Upper lobe of right lung (tissue), 1 donor: ENCODE measurements around the gene CDCP1. TPM values are rescaled to one million over a fixed set of nuclear protein-coding genes. Genes with fewer than 3 reads are reported as not detected.
A peak's percentile ranks its signal among the peaks of the same experiment; 100 is the strongest.

ENCODE experiments used
- ATAC-seq: fragments of 200-7000 bp; cut with Tn5 transposase; one replicate; pipeline ENCODE4 v1.9.1; 2020; ENCODE audit warnings: mild to moderate bottlenecking, moderate library complexity
- DNase-seq: peaks from one replicate; pipeline ENCODE4 v3.0.0-alpha.2; 2020
- H3K27ac ChIP-seq: fragments of 200-600 bp; one replicate; pipeline ENCODE4 v1.8.0; 2022
- H3K27me3 ChIP-seq: fragments of 200-600 bp; one replicate; pipeline ENCODE4 v1.8.0; 2022; ENCODE audit warnings: mild to moderate bottlenecking
- H3K36me3 ChIP-seq: fragments of 200-600 bp; one replicate; pipeline ENCODE4 v1.8.0; 2022
- H3K4me1 ChIP-seq: fragments of 200-600 bp; one replicate; pipeline ENCODE4 v1.8.0; 2022
- H3K4me3 ChIP-seq: fragments of 200-600 bp; one replicate; pipeline ENCODE4 v1.8.0; 2022; ENCODE audit warnings: mild to moderate bottlenecking
- H3K9me3 ChIP-seq: fragments of 200-600 bp; one replicate; pipeline ENCODE4 v1.8.0; 2022
- intact Hi-C: fragments of 100-400 bp; cut with DNase I; formaldehyde crosslinking; loops from one replicate; pipeline ENCODE4 v1.11.0; 2022
- total RNA-seq: library from RNA; stranded (reverse); fragmentation: NEBNext Ultra II Directional; extraction: Animal tissue kit (Norgen Biotek cat#: 25700); gene quantifications from one replicate; pipeline ENCODE4 v1.2.1, GENCODE V29; 2021
- TF ChIP-seq, protein P1 (sequence below): fragments of 200-600 bp; IDR thresholded peaks from one replicate; pipeline ENCODE4 v1.8.0; 2022; ENCODE audit warnings: antibody characterized with exemption
- donor health status: DM: no; HTN: yes; CAD: no; lungs with severe emphysema.

CDCP1 gene
- total RNA-seq, 1 donor from 2014 or later: 19.1 TPM

DNA sequence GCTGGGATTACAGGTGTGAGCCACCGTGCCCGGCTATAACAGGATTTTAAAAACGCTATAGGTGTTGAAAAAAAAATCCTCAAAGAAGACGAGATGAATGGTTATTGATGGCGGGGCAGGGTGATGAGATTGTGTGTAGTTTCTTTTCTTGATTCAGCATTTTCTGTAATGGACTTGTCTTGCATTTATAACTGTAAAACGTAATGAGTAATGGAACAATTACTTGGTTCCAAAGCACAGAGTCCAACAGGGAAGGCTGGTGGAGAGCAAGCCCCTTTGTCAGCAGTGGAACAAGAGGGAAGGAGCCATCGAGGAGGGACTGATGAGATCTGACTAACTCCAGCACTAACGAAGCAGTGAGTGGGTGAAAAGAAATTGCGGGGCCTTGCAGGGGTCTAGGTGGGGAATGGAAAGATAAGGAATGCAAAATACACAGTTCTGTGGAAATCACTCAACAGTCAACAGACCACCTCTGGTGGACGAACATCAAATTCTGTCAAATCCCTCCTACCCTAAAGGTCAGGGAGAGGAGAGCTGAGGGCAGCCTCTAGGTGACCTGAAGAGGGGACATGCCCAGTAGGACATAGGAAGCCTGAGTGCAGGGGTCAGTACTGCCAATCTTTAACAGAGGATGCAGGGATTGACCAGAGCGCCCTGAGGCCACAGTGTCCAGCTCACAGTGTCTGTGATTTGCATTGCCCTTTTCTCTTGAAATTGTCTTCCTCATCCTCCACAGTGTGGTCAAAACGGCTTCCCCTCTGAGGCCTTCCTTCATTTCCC is 23.1 kb upstream of the CDCP1 start:
- Histone ChIP-seq H3K27ac (no peak overlapping the region), H3K36me3 (no peaks in the 10 kb centered on the region), H3K9me3 (no peaks in the 10 kb centered on the region), H3K4me3 (no peak overlapping the region), H3K4me1 (peaks cover 9% of the 10 kb centered on the region), H3K27me3 (no peaks in the 10 kb centered on the region)
- TF ChIP-seq, protein P1, sequence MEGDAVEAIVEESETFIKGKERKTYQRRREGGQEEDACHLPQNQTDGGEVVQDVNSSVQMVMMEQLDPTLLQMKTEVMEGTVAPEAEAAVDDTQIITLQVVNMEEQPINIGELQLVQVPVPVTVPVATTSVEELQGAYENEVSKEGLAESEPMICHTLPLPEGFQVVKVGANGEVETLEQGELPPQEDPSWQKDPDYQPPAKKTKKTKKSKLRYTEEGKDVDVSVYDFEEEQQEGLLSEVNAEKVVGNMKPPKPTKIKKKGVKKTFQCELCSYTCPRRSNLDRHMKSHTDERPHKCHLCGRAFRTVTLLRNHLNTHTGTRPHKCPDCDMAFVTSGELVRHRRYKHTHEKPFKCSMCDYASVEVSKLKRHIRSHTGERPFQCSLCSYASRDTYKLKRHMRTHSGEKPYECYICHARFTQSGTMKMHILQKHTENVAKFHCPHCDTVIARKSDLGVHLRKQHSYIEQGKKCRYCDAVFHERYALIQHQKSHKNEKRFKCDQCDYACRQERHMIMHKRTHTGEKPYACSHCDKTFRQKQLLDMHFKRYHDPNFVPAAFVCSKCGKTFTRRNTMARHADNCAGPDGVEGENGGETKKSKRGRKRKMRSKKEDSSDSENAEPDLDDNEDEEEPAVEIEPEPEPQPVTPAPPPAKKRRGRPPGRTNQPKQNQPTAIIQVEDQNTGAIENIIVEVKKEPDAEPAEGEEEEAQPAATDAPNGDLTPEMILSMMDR: no peak
- intact Hi-C loops: no loop called here
- ATAC-seq (no peak), DNase-seq (no peak)

DNA sequence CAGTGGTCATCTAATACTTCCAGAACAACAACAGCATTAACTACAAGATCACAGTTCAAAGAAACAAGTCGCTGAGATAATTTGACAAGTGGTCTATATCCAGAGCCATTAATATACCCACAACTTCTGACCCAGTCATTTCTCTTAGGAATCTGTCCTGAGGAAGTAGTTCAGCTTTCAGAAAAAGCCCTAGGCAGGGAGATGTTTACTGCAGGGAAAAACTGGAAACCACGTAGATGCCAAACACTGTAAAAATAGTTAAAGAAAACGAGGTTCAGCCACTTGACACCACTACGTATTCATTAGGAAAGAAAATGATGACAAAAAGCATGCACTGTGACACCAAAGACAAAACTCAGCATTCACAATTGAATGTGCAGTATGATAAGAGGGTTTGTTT is 22.3 kb upstream of the CDCP1 start:
- intact Hi-C loops: no loop called here
- DNase-seq: no peak
- Histone ChIP-seq H3K9me3 (no peaks in the 10 kb centered on the region), H3K4me1 (peaks cover 9% of the 10 kb centered on the region), H3K4me3 (no peak overlapping the region), H3K27me3 (no peaks in the 10 kb centered on the region), H3K36me3 (no peaks in the 10 kb centered on the region), H3K27ac (no peak overlapping the region)
- no peak for ATAC-seq
- TF ChIP-seq, protein P1: no peak

DNA sequence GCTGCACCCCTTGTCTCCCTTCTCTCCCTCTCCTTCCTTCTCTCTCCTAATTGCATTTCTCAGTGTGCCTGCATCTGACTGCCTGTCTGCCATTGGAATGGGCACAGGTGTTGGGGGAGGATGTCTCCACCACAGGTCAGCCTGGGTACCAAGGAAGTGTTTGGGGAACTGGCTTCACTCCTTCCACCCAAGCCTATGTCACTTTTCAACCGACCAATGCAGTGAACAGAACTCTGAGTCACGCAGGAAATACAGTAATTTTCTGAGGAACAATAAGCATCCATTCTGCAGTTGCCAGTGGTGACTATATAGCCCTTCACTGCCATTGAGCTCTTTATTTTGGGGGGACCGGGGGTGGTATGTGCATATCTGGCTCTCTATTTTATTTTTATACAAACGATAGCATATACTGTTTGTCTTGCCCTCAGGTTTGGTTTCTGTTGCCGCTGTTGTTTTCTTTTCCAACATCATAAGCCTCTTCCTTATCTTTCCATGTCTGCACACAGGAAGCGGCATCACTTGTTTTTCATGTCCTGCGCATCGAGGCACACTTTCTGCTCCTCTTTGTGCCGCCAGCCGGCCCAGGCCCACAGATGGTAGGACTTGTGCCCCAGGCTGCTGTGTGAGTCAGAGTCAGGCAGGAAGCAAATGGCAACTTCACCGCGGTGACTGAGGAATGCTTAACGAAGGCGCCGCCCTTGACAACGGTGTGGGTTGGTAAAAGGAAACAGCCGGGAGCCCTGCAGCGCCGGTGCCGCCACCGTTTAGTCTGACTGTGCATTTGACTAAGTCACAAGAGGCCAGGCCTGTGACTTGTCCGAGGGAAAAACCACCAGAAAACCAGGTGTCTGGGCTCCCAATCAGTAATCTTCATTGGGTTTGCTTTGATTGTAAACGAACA is 21.1 kb upstream of the CDCP1 start:
- TF ChIP-seq, protein P1: no peak
- DNase-seq: peak; percentile 92
- Histone ChIP-seq H3K4me3 (no peak overlapping the region), H3K36me3 (no peaks in the 10 kb centered on the region), H3K4me1 (peaks cover 9% of the 10 kb centered on the region), H3K27me3 (no peaks in the 10 kb centered on the region), H3K9me3 (no peaks in the 10 kb centered on the region), H3K27ac (peak overlapping the region; percentile 51)
- peak; percentile 97 for ATAC-seq
- intact Hi-C loops: no loop called here

DNA sequence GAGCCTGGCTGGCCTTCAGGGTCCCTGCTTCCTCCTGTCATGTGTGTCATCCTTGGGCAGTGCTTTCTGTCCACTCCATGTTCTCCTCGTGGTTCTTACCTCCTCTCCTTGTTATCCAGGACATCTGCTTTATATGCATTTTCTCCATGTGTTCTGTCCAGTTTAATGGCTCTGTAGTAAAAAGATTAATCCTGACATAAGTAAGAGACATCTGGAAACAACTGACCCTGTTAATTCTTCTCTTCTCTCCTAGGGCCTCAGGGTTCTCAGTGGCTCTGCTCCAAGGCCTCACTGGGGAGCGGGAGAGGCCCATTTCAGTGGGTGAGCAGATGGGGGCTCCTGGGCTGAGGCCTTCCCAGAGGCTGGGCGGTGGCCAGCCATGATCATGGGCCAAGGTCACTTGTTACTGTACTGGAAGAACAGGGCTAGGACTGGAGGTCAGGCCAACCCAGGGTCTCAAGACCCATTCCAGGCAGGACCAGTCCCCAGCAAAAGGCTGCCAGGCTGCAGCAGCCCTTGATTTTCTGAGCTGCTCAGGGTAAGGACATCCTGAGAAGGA is 20.2 kb upstream of the CDCP1 start:
- Histone ChIP-seq H3K4me1 (peaks cover 9% of the 10 kb centered on the region), H3K36me3 (no peaks in the 10 kb centered on the region), H3K4me3 (no peak overlapping the region), H3K27ac (peak overlapping the region; percentile 51), H3K9me3 (no peaks in the 10 kb centered on the region), H3K27me3 (no peaks in the 10 kb centered on the region)
- no peak for ATAC-seq
- intact Hi-C loops: no loop called here
- TF ChIP-seq, protein P1: no peak
- no peak for DNase-seq

DNA sequence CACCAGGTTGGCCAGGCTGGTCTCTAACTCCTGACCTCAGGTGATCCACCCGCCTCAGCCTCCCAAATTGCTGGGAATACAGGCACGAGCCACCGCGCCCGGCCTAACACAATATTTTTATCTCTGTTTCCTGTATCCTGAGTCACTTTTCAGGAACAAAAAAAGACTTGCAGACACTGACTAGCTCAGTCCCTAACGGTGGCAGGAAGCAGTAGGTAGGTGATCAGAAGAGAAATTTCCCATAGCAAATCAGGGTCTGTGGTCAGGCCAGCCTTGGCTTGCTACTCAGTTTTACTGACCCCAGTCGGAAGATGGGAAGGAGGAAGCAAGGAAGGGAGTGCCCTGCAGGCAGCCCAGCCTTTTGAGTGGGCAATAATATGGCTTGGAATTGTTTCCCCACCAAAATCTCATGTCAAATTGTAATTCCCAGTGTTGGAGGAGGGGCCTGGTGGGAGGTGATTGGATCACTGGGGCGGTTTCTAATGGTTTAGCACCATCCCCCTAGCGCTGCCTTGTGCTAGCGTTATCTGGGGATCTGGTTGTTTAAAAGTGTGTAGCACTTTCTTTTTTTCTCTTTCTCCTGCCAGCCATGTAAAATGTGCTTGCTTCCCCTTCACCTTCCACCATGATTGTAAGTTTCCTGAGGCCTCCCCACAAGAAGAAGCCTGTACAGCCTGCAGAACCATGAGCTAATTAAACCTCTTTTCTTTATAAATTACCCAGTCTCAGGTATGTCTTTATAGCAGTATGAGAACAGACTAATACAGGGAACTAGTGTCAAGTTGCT is 19.5 kb upstream of the CDCP1 start:
- ATAC-seq: no peak
- TF ChIP-seq, protein P1: no peak
- intact Hi-C loops: no loop called here
- Histone ChIP-seq H3K4me3 (no peak overlapping the region), H3K27ac (no peak overlapping the region), H3K36me3 (no peaks in the 10 kb centered on the region), H3K4me1 (peaks cover 9% of the 10 kb centered on the region), H3K27me3 (no peaks in the 10 kb centered on the region), H3K9me3 (no peaks in the 10 kb centered on the region)
- DNase-seq: no peak
